Immature natural killer cell (primary cell): Measurements from ENCODE around the gene TWF2. TPM values are rescaled to one million over a fixed set of nuclear protein-coding genes. Genes with fewer than 3 reads are reported as not detected.

Source experiments
- DNase-seq, 3 donors: peaks; one replicate each; pipeline ENCODE4 v3.0.0; 2022; ENCODE audit warnings: mixed read lengths in 1 of 3
- H3K27ac Mint-ChIP-seq, 6 donors: one replicate each; pipeline ENCODE4 v1.8.0; 2020; ENCODE audit warnings: mixed read lengths in 6 of 6, mild to moderate bottlenecking in 5 of 6, inconsistent platforms in 4 of 6, moderate library complexity in 3 of 6
- H3K27me3 Mint-ChIP-seq, 3 donors: one replicate each; pipeline ENCODE4 v1.8.0; 2020 to 2021; ENCODE audit warnings: low read depth in 3 of 3, mild to moderate bottlenecking in 3 of 3, mixed read lengths in 3 of 3, moderate library complexity in 3 of 3, inconsistent platforms in 1 of 3
- H3K36me3 Mint-ChIP-seq, 3 donors: one replicate each; pipeline ENCODE4 v1.8.0; 2020; ENCODE audit warnings: mixed read lengths in 3 of 3, inconsistent platforms in 2 of 3, mild to moderate bottlenecking in 2 of 3
- H3K4me1 Mint-ChIP-seq, 2 donors: one replicate each; pipeline ENCODE4 v1.8.0; 2020; ENCODE audit warnings: inconsistent platforms in 2 of 2, mild to moderate bottlenecking in 2 of 2, mixed read lengths in 2 of 2, moderate library complexity in 1 of 2
- H3K4me3 Mint-ChIP-seq, 5 donors: one replicate each; pipeline ENCODE4 v1.8.0; 2020; ENCODE audit warnings: mild to moderate bottlenecking in 5 of 5, mixed read lengths in 5 of 5, inconsistent platforms in 3 of 5, moderate library complexity in 3 of 5
- H3K9me3 Mint-ChIP-seq, 6 donors: one replicate each; pipeline ENCODE4 v1.8.0; 2020; ENCODE audit warnings: mild to moderate bottlenecking in 6 of 6, mixed read lengths in 6 of 6, inconsistent platforms in 4 of 6, moderate library complexity in 3 of 6
- polyA plus RNA-seq, 3 donors: library from polyadenylated mRNA; unstranded; fragments of 300-500 nt; fragmentation: Illumina TruSeq; gene quantifications; one replicate each; pipeline ENCODE4 v1.2.3, GENCODE V29; 2021

TWF2 gene
- polyA plus RNA-seq, 3 donors from 2014 or later, result 96.4 to 159 (median 143) TPM

DNA sequence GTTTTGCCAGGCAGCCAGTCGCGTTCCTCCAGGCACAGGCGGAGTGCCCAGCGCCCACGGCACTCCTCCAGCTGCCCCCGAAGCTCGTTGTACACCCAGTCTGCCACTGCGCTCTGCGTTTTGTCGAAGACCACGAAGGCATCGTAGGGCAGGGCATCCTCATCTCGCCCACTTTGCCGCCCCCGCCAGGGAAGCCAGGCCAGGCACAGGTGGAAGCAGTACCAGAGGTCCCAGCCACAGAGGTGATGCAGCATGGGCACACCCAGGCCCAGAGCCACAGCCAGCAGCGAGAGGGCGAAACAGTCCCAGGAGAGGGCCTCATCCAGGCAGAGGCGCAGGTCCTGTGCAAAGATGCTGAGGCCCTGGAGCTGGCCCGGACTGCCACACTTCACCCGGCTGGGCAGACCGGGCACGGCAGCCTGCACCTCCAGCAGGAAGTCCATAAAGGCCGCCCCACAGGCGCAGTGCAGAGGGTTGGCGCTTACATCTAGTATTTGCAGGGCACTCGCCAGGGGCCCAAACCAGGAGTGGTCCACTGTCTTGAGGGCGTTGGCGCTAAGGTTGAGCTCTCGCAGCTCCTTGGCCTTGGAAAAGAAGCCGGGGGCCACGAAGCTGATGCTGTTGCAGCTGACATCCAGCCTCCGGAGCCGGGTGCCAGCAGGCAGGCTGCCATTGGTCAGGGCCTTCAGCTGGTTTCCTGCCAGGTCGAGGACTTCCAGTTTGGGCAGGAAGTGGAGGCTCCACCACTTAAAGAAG, 17.2 kb downstream of the TWF2 start:
- Mint-ChIP-seq H3K9me3 (no peaks in the 10 kb centered on the region), H3K27me3 (peaks cover 0 to 5% (median 1%) of the 10 kb centered on the region in 3 donors), H3K36me3 (peaks cover 0 to 4% (median 3%) of the 10 kb centered on the region in 3 donors), H3K4me3 (no peak overlapping the region), H3K4me1 (peaks cover 35 to 39% of the 10 kb centered on the region in 2 donors), H3K27ac (no peak overlapping the region)
- no peak for DNase-seq

DNA sequence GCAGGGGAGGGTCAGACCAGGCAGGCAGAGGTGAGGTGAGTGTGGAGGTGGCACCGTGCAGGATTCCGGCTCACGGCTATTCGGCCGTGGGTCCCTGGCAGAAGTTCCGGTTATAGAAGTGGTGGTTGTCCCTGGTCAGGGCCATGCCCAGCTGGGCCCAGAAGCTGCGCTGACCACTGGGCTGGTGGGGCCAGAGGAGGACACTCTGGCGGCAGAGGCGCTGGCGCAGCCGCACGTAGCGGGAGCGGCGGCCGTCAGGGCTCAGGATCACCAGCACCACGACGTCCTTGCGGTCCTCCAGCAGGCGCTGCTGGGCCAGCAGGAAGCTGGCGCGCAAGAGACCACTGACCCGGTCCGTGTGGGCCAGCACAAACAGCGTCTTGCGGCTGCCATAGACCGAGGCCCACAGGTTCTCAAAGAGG, 17.8 kb downstream of the TWF2 start:
- Mint-ChIP-seq H3K27ac (no peak overlapping the region), H3K9me3 (no peaks in the 10 kb centered on the region), H3K36me3 (peaks cover 0 to 7% (median 4%) of the 10 kb centered on the region in 3 donors), H3K4me3 (no peak overlapping the region), H3K27me3 (peaks cover 0 to 5% (median 1%) of the 10 kb centered on the region in 3 donors), H3K4me1 (peaks cover 39 to 43% of the 10 kb centered on the region in 2 donors)
- DNase-seq, result no peak

DNA sequence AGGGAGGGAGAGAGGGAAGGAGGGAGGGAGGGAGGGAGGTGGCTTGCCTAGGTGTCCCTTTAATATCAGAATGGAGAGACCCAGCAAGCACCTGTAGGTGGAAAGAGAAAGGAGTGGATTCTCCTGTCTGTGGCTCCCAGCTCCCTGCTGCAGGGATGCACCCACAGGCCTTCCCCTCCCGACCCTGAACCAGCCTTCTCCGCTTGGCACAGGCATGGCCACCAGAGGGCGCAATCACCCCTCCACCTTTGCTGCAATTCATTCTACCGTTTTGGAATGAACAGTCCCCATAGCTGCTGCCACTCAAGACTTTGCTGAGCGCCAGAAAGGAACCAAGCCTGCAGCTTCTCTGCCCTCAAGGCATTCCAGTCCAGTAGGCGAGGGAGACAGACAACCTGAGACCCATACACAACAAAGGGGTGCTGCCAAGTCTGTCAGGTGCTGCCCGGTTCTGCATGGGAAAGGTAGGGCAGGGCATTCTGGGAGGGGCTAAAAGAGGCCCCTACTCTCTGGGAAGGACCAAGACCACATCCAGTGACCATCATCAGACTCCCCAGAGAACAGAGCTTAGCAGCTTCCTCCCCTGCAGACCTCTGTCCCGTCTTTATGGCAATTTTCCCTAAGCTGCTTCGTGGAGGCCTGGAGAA, 18.5 kb downstream of the TWF2 start:
- peak overlapping the region in 3 of 6 donors; percentile 24 to 56 (median 40) for H3K27ac Mint-ChIP-seq
- H3K4me1 Mint-ChIP-seq, result peaks cover 39 to 43% of the 10 kb centered on the region in 2 donors
- H3K4me3 Mint-ChIP-seq, result peak overlapping the region in 3 of 5 donors; percentile 27 to 38 (median 33)

DNA sequence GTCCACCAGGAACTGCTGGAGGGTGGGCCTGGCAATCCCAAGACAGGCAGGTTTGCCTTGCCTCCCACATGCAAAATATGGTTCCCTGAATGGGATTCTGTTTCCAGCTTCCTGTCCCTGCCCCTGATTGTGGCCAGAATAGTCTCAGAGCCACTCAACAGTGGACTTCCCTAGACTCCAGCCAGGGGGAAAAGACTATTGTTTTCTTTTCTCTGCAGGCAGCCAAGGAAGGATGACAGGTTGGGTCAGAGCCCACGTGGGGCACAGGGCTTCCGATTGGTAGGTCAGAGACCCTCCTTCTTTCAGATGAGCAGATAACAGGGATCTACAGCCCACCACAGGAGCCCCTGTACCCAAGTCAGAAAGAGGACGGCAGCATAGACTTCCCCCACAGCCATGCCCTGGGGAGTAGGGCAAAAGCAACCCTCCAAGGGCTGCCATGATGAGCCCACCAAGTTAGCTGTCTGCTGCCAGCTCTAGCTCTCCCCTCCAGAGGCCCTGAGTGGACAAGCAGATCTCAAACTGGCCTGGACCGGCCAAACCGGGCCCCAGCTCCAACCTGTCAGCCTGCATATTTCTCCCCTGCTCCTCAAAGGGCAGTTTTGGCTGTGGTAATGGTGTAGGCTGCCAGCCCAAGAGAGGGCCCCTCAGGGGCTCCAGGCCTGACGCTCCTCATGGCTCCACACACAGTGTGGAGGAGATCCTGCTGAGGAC, 19.9 kb downstream of the TWF2 start:
- peak overlapping the region; percentile 74 to 82 (median 80) for H3K4me3 Mint-ChIP-seq
- peak overlapping the region; percentile 20 to 79 (median 73) for H3K27ac Mint-ChIP-seq
- H3K36me3 Mint-ChIP-seq, result peaks cover 11 to 18% (median 14%) of the 10 kb centered on the region in 3 donors
- peaks cover 0 to 5% (median 1%) of the 10 kb centered on the region in 3 donors for H3K27me3 Mint-ChIP-seq
- peaks cover 39 to 43% of the 10 kb centered on the region in 2 donors for H3K4me1 Mint-ChIP-seq
- H3K9me3 Mint-ChIP-seq, result no peaks in the 10 kb centered on the region
- no peak for DNase-seq

More for the DNA sequence above, 18.5 kb downstream of the TWF2 start:
- peak; percentile 71 to 78 (median 76) for DNase-seq
- H3K36me3 Mint-ChIP-seq, result peaks cover 2 to 9% (median 6%) of the 10 kb centered on the region in 3 donors
- H3K27me3 Mint-ChIP-seq, result peaks cover 0 to 5% (median 1%) of the 10 kb centered on the region in 3 donors
- no peaks in the 10 kb centered on the region for H3K9me3 Mint-ChIP-seq

DNA sequence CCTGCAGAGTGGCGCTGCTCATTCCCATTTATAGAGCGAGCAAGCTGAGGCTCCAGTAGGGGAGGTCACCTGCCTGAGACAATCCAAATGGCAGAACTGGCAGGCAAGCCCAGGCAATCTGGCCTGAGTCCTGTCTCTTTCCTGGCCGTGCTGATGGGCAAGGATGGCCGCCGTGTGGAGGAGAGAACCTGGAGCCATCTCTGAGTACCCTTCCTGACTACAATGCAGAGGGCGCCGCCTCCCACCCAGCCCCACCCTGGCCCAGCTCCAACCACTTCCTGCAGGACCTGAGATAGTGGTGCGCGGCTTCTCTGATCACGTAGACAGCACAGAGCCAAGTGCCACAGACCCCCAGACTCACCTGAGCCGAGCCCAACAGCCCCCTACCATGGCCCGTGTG, 20.5 kb downstream of the TWF2 start:
- H3K27ac Mint-ChIP-seq, result peak overlapping the region; percentile 39 to 90 (median 75)
- DNase-seq, result peak; percentile 24 to 38 (median 24)
- H3K36me3 Mint-ChIP-seq, result peaks cover 15 to 21% (median 20%) of the 10 kb centered on the region in 3 donors
- peaks cover 39 to 43% of the 10 kb centered on the region in 2 donors for H3K4me1 Mint-ChIP-seq
- peak overlapping the region; percentile 74 to 82 (median 80) for H3K4me3 Mint-ChIP-seq
- H3K27me3 Mint-ChIP-seq, result peaks cover 0 to 5% (median 0%) of the 10 kb centered on the region in 3 donors
- no peaks in the 10 kb centered on the region for H3K9me3 Mint-ChIP-seq

DNA sequence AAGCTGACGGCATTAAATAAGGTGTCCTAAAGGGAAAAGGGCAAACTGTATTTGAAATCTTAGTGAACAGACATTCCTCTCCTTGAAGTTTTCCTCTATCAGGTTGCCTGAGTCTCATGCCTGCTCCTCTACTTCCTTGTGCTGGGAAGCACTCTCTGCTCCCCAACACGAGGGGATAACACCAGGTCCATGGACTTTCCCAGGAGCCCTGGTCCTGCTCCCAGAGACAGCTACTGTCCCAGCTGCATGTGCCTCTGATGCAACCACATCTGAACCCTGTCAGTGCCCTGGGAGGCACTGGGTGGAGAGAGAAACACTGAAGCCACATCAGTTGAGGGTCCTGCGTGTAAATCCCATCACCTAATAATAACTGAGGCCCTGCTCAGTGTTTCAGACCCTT, 20.9 kb downstream of the TWF2 start:
- Mint-ChIP-seq H3K4me3 (peak overlapping the region; percentile 74 to 82 (median 80)), H3K36me3 (peaks cover 18 to 24% (median 22%) of the 10 kb centered on the region in 3 donors), H3K27ac (peak overlapping the region; percentile 39 to 90 (median 75)), H3K9me3 (no peaks in the 10 kb centered on the region), H3K27me3 (peaks cover 0 to 5% (median 0%) of the 10 kb centered on the region in 3 donors), H3K4me1 (peaks cover 39 to 43% of the 10 kb centered on the region in 2 donors)
- DNase-seq, result no peak

DNA sequence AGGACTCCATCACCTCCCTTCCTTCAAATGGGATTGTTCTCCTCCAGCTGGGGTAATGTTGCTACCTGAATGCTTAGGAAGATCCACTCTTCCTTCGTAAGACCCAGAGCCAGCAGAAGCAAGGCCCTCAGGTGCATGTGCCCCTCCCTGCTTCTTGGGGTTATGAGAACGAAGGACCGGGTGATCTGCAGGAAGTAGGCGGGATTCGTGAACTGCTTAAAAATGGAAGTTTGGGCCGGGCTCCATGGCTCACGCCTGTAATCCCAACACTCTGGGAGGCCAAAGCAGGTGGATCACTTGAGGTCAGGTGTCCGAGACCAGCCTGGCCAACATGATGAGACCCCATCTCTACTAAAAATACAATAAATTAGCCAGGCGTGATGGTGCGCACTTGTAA, 21.6 kb downstream of the TWF2 start:
- peaks cover 0 to 5% (median 0%) of the 10 kb centered on the region in 3 donors for H3K27me3 Mint-ChIP-seq
- DNase-seq, result no peak
- H3K9me3 Mint-ChIP-seq, result no peaks in the 10 kb centered on the region
- H3K4me1 Mint-ChIP-seq, result peaks cover 39 to 43% of the 10 kb centered on the region in 2 donors
- H3K36me3 Mint-ChIP-seq, result peaks cover 21 to 27% (median 27%) of the 10 kb centered on the region in 3 donors
- peak overlapping the region; percentile 69 to 90 (median 76) for H3K27ac Mint-ChIP-seq
- peak overlapping the region; percentile 74 to 82 (median 80) for H3K4me3 Mint-ChIP-seq

DNA sequence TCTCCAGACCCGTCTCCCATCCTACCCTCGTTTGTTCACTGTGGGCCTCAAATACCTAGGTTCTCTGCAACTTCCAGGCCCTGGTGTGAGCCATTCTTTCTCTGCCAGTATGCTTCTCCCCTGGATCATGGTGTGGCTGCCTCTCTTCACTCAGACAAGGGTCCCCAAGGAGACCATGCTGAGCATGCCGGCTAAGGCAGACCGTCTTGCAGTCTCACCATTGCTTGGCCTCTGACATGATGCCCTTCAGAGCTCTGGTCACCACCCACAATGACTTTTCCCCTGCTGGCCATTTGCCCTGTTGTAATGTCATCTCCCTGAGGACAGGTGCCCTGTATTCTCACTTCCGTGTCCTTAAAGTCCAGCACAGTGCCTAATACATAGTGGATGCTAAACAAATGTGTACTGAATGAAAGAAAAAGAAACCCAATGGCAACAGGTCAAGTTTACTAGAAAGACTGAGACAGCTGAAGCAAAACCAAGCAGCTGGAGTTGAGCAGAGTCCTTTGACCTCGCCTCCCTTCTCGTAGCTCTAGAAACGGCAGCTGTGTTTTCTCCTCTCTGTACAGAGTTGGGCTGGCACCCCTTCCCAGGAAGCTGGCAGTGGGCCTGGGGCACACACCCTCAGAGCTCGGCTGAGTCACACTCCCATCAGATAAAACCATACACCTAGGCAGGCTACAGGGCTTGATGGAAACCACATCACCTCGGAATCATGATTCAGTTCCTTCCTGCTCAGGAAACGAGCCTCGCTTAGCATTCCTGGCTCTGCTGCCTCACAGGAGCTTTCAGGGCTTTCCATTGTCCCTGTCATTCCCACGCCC, 22.2 kb downstream of the TWF2 start:
- no peak for DNase-seq

DNA sequence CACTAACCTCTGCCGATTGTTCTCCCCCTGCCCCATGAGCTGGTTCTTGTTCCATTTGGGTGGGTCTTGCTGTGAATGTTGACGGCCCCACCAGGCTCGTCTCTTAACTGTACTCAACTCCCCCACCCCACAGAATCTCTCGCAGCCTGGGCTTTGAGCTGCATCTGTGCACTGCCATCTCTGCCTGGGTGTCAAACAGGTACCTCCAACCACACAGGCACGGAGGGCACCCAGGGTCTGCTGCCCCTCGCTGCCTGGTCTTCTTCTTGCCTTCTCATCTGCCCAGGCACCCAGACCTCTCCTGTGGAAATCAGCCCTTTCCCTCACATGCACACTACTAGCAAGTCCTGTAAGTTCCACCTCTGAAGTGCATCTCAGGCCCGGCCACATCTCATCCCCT, 23.6 kb downstream of the TWF2 start:
- H3K4me1 Mint-ChIP-seq, result peaks cover 34 to 37% of the 10 kb centered on the region in 2 donors
- DNase-seq, result no peak
- H3K27ac Mint-ChIP-seq, result peak overlapping the region; percentile 15 to 83 (median 78)
- no peak overlapping the region for H3K4me3 Mint-ChIP-seq
- peaks cover 29 to 43% (median 34%) of the 10 kb centered on the region in 3 donors for H3K36me3 Mint-ChIP-seq
- H3K9me3 Mint-ChIP-seq, result no peaks in the 10 kb centered on the region
- peaks cover 0 to 5% (median 0%) of the 10 kb centered on the region in 3 donors for H3K27me3 Mint-ChIP-seq

More for the DNA sequence above, 22.2 kb downstream of the TWF2 start:
- H3K4me3 Mint-ChIP-seq, result peak overlapping the region; percentile 74 to 82 (median 80)
- H3K36me3 Mint-ChIP-seq, result peaks cover 26 to 33% (median 33%) of the 10 kb centered on the region in 3 donors
- H3K9me3 Mint-ChIP-seq, result no peaks in the 10 kb centered on the region
- peak overlapping the region; percentile 69 to 90 (median 76) for H3K27ac Mint-ChIP-seq
- peaks cover 0 to 5% (median 0%) of the 10 kb centered on the region in 3 donors for H3K27me3 Mint-ChIP-seq
- H3K4me1 Mint-ChIP-seq, result peaks cover 39 to 41% of the 10 kb centered on the region in 2 donors

DNA sequence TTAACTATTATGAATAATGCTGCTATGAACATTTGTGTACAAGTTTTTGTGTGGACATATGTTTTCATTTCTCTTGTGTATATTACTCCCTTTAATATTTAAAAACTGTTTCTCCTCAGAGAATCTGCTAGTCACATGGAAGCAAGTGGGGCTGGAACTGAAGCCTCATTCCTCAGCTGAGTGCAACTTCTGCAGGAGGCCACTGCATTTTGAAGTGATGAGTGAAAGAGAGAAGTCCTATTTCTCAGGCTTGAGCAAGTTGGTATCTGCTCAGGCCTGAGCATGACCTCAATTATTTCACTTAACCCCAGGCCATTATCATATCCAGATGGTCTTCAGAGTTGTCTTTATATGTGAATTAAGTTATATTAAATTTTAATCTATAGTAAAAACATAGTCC, 25.1 kb downstream of the TWF2 start:
- Mint-ChIP-seq H3K4me3 (no peak overlapping the region), H3K27me3 (peaks cover 0 to 2% (median 0%) of the 10 kb centered on the region in 3 donors), H3K9me3 (no peaks in the 10 kb centered on the region), H3K27ac (peak overlapping the region in 4 of 6 donors; percentile 5 to 77 (median 20)), H3K4me1 (peaks cover 25 to 26% of the 10 kb centered on the region in 2 donors), H3K36me3 (peaks cover 33 to 52% (median 34%) of the 10 kb centered on the region in 3 donors)
- DNase-seq, result no peak

DNA sequence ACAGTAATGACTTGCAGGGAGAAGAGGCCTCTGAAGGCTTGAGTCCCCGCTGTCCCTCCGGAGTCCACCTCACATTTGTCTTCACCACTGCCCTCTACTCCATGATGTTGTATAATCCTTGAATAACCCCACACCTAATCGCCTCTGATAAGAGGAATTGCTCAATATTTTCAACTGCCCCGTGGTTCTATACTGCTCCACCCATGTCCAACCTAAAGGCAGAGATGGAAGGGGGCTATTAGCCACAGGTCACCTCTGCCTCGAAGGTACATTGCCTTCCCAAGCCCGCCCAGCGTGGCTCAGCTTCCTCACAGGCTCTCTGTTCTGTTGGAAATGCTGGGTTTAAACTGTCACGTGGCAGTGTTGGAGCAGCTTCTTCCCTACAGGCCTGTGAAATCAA, 26.0 kb downstream of the TWF2 start:
- DNase-seq, result no peak
- no peak overlapping the region for H3K4me3 Mint-ChIP-seq
- H3K9me3 Mint-ChIP-seq, result no peaks in the 10 kb centered on the region
- peaks cover 34 to 59% (median 37%) of the 10 kb centered on the region in 3 donors for H3K36me3 Mint-ChIP-seq
- H3K27me3 Mint-ChIP-seq, result peaks cover 0 to 2% (median 0%) of the 10 kb centered on the region in 3 donors
- no peak overlapping the region for H3K27ac Mint-ChIP-seq
- peaks cover 16 to 17% of the 10 kb centered on the region in 2 donors for H3K4me1 Mint-ChIP-seq

DNA sequence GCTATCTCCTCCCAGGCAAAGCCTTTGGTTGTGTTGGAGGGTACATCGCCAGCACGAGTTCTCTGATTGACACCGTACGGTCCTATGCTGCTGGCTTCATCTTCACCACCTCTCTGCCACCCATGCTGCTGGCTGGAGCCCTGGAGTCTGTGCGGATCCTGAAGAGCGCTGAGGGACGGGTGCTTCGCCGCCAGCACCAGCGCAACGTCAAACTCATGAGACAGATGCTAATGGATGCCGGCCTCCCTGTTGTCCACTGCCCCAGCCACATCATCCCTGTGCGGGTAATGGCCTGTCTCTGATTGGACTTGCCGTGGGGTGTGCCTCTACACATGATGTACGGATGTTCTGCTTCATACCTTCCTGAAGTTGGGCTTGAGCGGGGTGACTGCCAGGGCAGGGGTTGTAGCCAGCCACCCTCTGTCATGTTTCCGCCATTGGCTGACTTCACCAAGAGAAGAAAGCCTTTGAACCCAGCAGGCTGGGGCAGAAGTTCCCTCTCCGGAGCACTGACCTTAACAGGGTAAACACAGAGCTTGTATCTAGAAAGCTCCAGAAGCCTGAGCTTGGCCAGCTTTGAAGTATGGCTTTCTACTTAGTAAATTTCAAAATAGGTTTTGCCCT, 27.6 kb downstream of the TWF2 start:
- Mint-ChIP-seq H3K9me3 (no peaks in the 10 kb centered on the region), H3K36me3 (peaks cover 27 to 67% (median 44%) of the 10 kb centered on the region in 3 donors)
- DNase-seq, result no peak

More for the DNA sequence above, 27.6 kb downstream of the TWF2 start:
- Mint-ChIP-seq H3K4me3 (no peak overlapping the region), H3K27me3 (no peaks in the 10 kb centered on the region), H3K27ac (no peak overlapping the region), H3K4me1 (peaks cover 0 to under 1% of the 10 kb centered on the region in 2 donors)
